Loucy (cell line): ENCODE data around the gene TRDMT1.

Source experiments
- H2AFZ ChIP-seq: fragments of 200-600 bp; sonication (generic); 2 replicates; pipeline ENCODE4 v1.6.0; 2016; ENCODE audit warnings: antibody characterized with exemption, mild to moderate bottlenecking, low read length, moderate library complexity
- H3F3A ChIP-seq: fragments of 200-600 bp; 2 replicates; pipeline ENCODE4 v1.6.0; 2016; ENCODE audit warnings: antibody characterized with exemption, low read depth, mild to moderate bottlenecking
- H3K27me3 ChIP-seq: fragments of 200-600 bp; sonication (generic); 2 replicates; pipeline ENCODE4 v1.6.1; 2014; ENCODE audit warnings: low read length, mild to moderate bottlenecking; ENCODE audit not compliant: insufficient read depth, poor library complexity, severe bottlenecking
- H3K36me3 ChIP-seq: fragments of 200-600 bp; sonication (generic); 2 replicates; pipeline ENCODE4 v1.6.1; 2016; ENCODE audit warnings: low read length; ENCODE audit not compliant: insufficient read depth
- H3K4me1 ChIP-seq: fragments of 200-600 bp; sonication (generic); 2 replicates; pipeline ENCODE4 v1.5.1; 2014; ENCODE audit warnings: low read length, mild to moderate bottlenecking; ENCODE audit not compliant: insufficient read depth, poor library complexity, severe bottlenecking
- H3K4me2 ChIP-seq: fragments of 200-600 bp; sonication (generic); 2 replicates; pipeline ENCODE4 v1.6.0; 2014; ENCODE audit warnings: antibody characterized with exemption, low read length, low read depth, mild to moderate bottlenecking; ENCODE audit not compliant: poor library complexity, severe bottlenecking
- H3K4me3 ChIP-seq: fragments of 200-600 bp; sonication (generic); 2 replicates; pipeline ENCODE4 v1.5.1; 2014; ENCODE audit warnings: low read length, mild to moderate bottlenecking, mixed read lengths; ENCODE audit not compliant: poor library complexity, severe bottlenecking
- H3K79me2 ChIP-seq: fragments of 200-600 bp; sonication (generic); 2 replicates; pipeline ENCODE4 v1.6.1; 2014; ENCODE audit warnings: low read length; ENCODE audit not compliant: insufficient read depth
- H3K9ac ChIP-seq: fragments of 200-600 bp; sonication (generic); 2 replicates; pipeline ENCODE4 v1.6.0; 2014; ENCODE audit warnings: mild to moderate bottlenecking, low read depth, low read length, moderate library complexity; ENCODE audit not compliant: poor library complexity, severe bottlenecking
- H3K9me2 ChIP-seq: fragments of 200-600 bp; sonication (generic); replicated peaks from 2 replicates; pipeline ENCODE4 v1.6.1; 2016; ENCODE audit warnings: low read depth, low read length, mixed read lengths
- H3K9me3 ChIP-seq: fragments of 200-600 bp; sonication (generic); 2 replicates; pipeline ENCODE4 v1.6.1; 2014; ENCODE audit warnings: mild to moderate bottlenecking, antibody characterized with exemption, low read length, low read depth; ENCODE audit not compliant: insufficient read depth
- H4K20me1 ChIP-seq: fragments of 200-600 bp; sonication (generic); 2 replicates; pipeline ENCODE4 v1.6.0; 2014; ENCODE audit warnings: antibody characterized with exemption, low read length, mild to moderate bottlenecking; ENCODE audit not compliant: insufficient read depth, poor library complexity, severe bottlenecking
- CTCF ChIP-seq: fragments of 200-600 bp; sonication (generic); conservative IDR thresholded peaks from 2 replicates; pipeline ENCODE4 v1.5.1; 2014; ENCODE audit warnings: mild to moderate bottlenecking, antibody characterized with exemption, low read length
- EZH2phosphoT487 ChIP-seq: fragments of 200-600 bp; IDR thresholded peaks from 2 replicates; pipeline ENCODE4 v1.6.1; 2018; ENCODE audit warnings: antibody characterized with exemption, mild to moderate bottlenecking, moderate library complexity, borderline replicate concordance

TRDMT1 gene

GRCh38 chr10:17202999-17203398 lies 1.5 kb upstream of the TRDMT1 start:
- Histone ChIP-seq H3K9me3 (no peaks in the 10 kb centered on the region), H3K27me3 (no peaks in the 10 kb centered on the region), H3K4me2 (no peak overlapping the region), H3K79me2 (peaks cover 21% of the 10 kb centered on the region), H3K4me1 (peaks cover 46% of the 10 kb centered on the region), H4K20me1 (no peaks in the 10 kb centered on the region), H3K4me3 (no peak overlapping the region), H3K36me3 (no peaks in the 10 kb centered on the region), H2AFZ (no peak overlapping the region), H3K9me2 (no peaks in the 10 kb centered on the region), H3F3A (peaks cover 3% of the 10 kb centered on the region; the same call in 1 of the 2 replicates), H3K9ac (no peak overlapping the region)
- TF ChIP-seq EZH2phosphoT487 (no peak), CTCF (no peak)

DNA sequence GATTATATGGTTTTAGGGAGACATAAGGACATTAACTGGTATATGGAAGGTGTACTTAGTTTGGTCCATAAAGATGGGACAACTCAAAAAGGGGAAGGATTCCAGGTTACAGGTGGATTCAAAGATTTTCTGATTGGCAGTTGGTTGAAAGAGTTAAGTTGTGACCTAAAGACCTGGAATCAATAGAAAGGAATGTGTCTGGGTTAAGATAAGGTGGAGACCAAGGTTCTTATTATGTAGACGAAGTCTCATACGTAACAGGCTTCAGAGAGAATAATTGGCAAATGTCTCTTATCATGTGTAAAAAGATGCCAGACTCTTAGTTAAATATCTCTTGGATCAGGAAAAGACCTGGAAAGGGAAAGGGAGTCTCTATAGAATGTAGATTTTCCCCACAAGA lies 1.0 kb upstream of the TRDMT1 start:
- TF ChIP-seq EZH2phosphoT487 (no peak), CTCF (no peak)
- Histone ChIP-seq H3K4me3 (no peak overlapping the region), H3K79me2 (peaks cover 21% of the 10 kb centered on the region), H2AFZ (no peak overlapping the region), H3K4me2 (no peak overlapping the region), H3K36me3 (no peaks in the 10 kb centered on the region), H3K9ac (no peak overlapping the region), H3K4me1 (peaks cover 42% of the 10 kb centered on the region), H3F3A (peaks cover 3% of the 10 kb centered on the region; the same call in 1 of the 2 replicates), H4K20me1 (no peaks in the 10 kb centered on the region), H3K9me2 (no peaks in the 10 kb centered on the region), H3K27me3 (no peaks in the 10 kb centered on the region), H3K9me3 (no peaks in the 10 kb centered on the region)

- Histone ChIP-seq H3K9me2 (no peaks in the 10 kb centered on the region), H3K4me3 (peak overlapping the region; percentile 92), H3K4me2 (peak overlapping the region; percentile 83), H3K9me3 (no peaks in the 10 kb centered on the region), H3F3A (peaks cover 3% of the 10 kb centered on the region; the same call in 1 of the 2 replicates), H3K79me2 (peaks cover 21% of the 10 kb centered on the region), H2AFZ (peak overlapping the region; percentile 94), H3K36me3 (no peaks in the 10 kb centered on the region), H4K20me1 (no peaks in the 10 kb centered on the region), H3K4me1 (peaks cover 38% of the 10 kb centered on the region), H3K9ac (peak overlapping the region; percentile 71), H3K27me3 (no peaks in the 10 kb centered on the region)
- TF ChIP-seq EZH2phosphoT487 (no peak), CTCF (no peak)
Observed at GRCh38 chr10:17201794-17202116, 283 bp upstream of the TRDMT1 start.
